ENCODE results near the gene GDAP1L1.

DNA sequence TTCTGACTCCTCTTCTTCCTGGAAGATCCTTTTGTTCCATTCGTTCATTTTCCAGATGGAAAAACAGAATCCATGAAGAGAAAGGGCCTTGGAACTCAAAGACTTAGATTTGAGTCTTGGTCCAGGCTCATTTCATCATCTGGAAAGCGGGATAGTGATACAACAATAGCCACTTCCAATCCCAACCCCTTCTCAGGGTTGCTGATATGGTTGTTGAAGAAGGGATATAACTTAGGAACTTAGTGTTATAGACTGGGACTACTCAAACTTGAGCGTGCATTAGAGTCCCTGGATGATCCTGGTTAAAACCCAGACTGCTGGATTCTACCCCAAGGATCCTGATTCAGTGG lies 1.3 kb downstream of the GDAP1L1 start:
- TF ChIP-seq, protein P1, sequence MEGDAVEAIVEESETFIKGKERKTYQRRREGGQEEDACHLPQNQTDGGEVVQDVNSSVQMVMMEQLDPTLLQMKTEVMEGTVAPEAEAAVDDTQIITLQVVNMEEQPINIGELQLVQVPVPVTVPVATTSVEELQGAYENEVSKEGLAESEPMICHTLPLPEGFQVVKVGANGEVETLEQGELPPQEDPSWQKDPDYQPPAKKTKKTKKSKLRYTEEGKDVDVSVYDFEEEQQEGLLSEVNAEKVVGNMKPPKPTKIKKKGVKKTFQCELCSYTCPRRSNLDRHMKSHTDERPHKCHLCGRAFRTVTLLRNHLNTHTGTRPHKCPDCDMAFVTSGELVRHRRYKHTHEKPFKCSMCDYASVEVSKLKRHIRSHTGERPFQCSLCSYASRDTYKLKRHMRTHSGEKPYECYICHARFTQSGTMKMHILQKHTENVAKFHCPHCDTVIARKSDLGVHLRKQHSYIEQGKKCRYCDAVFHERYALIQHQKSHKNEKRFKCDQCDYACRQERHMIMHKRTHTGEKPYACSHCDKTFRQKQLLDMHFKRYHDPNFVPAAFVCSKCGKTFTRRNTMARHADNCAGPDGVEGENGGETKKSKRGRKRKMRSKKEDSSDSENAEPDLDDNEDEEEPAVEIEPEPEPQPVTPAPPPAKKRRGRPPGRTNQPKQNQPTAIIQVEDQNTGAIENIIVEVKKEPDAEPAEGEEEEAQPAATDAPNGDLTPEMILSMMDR (conservative IDR thresholded peaks at IDR 0.05; ENCODE audit: low read depth, low read length): no peak
- TF ChIP-seq RAD21 (IDR thresholded peaks at IDR 0.05; ENCODE audit: low read length): no peak
- no peak for TF ChIP-seq POLR2A (IDR thresholded peaks at IDR 0.05; ENCODE audit: low read depth, low read length)
- TF ChIP-seq RFX5 (IDR thresholded peaks at IDR 0.05; ENCODE audit: low read depth, low read length): no peak
- TF ChIP-seq CHD1 (IDR thresholded peaks at IDR 0.05; ENCODE audit: low read depth, low read length): no peak
- no peak for TF ChIP-seq MAFK (IDR thresholded peaks at IDR 0.05; ENCODE audit: low read depth, low read length)
- TF ChIP-seq FOS (IDR thresholded peaks at IDR 0.05; ENCODE audit: low read depth, low read length): no peak
- TF ChIP-seq, protein P2, sequence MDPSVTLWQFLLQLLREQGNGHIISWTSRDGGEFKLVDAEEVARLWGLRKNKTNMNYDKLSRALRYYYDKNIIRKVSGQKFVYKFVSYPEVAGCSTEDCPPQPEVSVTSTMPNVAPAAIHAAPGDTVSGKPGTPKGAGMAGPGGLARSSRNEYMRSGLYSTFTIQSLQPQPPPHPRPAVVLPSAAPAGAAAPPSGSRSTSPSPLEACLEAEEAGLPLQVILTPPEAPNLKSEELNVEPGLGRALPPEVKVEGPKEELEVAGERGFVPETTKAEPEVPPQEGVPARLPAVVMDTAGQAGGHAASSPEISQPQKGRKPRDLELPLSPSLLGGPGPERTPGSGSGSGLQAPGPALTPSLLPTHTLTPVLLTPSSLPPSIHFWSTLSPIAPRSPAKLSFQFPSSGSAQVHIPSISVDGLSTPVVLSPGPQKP (IDR thresholded peaks at IDR 0.05; ENCODE audit: borderline replicate concordance, low read depth, low read length): no peak
- TF ChIP-seq MAZ (IDR thresholded peaks at IDR 0.05; ENCODE audit: borderline replicate concordance, low read depth, low read length): no peak
- TF ChIP-seq BHLHE40 (IDR thresholded peaks at IDR 0.05; ENCODE audit: low read depth, low read length): no peak
- TF ChIP-seq CEBPB (IDR thresholded peaks at IDR 0.05; ENCODE audit: low read depth, low read length): no peak
- TF ChIP-seq MXI1 (IDR thresholded peaks at IDR 0.05; ENCODE audit: borderline replicate concordance, low read depth, low read length): no peak
